Caco-2 (cell line): ENCODE results near the gene BGN. TPM values are rescaled to one million over a fixed set of nuclear protein-coding genes. Genes with fewer than 3 reads are reported as not detected.

Experiments
- BruUV-seq: library from RNA; stranded (reverse); fragments of 400-500 nt; replicated peaks from 2 replicates; lab custom pipeline; 2021; lab: Mats Ljungman, UMichigan
- CTCF ChIA-PET: fragments of 300-600 bp; sonication (Branson Sonifier 250); formaldehyde crosslinking; loops from one replicate; lab custom pipeline; 2022; ENCODE audit warnings: antibody characterized with exemption; lab: Charles Lee
- POLR2A ChIA-PET: fragments of 300-600 bp; sonication (Branson Sonifier 250); formaldehyde crosslinking; loops from one replicate; lab custom pipeline; 2022; ENCODE audit warnings: antibody characterized with exemption; lab: Charles Lee
- DNase-seq, 2 experiments: peaks; one replicate each; pipeline versions ENCODE4 v3.0.0 to v3.0.0-alpha.2; 2020 to 2022
- H3K27me3 ChIP-seq: replicated peaks from 2 replicates; pipeline ENCODE4 v1.6.0; 2011; ENCODE audit warnings: low read length; ENCODE audit not compliant: control insufficient read depth, insufficient read depth
- H3K36me3 ChIP-seq: 2 replicates; pipeline ENCODE4 v1.5.1; 2011; ENCODE audit warnings: low read length; ENCODE audit not compliant: control insufficient read depth, insufficient read depth
- H3K4me1 ChIP-seq: fragments of 250-450 bp; sonication (Bioruptor Pico); 2 replicates; pipeline ENCODE4 v1.5.1; 2020; ENCODE audit warnings: mild to moderate bottlenecking
- H3K4me3 ChIP-seq: 2 replicates; pipeline ENCODE4 v1.5.1; 2011; ENCODE audit warnings: low read depth, mild to moderate bottlenecking, control low read depth, low read length
- H3K9me3 ChIP-seq: fragments of 250-450 bp; sonication (Bioruptor Pico); 2 replicates; pipeline ENCODE4 v1.5.1; 2020; ENCODE audit warnings: mild to moderate bottlenecking, moderate library complexity
- H3K27ac Mint-ChIP-seq: one replicate; pipeline ENCODE4 v1.8.0; 2022; ENCODE audit warnings: mixed read lengths; ENCODE audit not compliant: unreplicated experiment
- H3K27me3 Mint-ChIP-seq: one replicate; pipeline ENCODE4 v1.8.0; 2022; ENCODE audit warnings: mixed read lengths; ENCODE audit not compliant: insufficient read depth, unreplicated experiment
- H3K36me3 Mint-ChIP-seq: one replicate; pipeline ENCODE4 v1.8.0; 2022; ENCODE audit warnings: mild to moderate bottlenecking, mixed read lengths; ENCODE audit not compliant: insufficient read depth, unreplicated experiment
- H3K4me1 Mint-ChIP-seq: one replicate; pipeline ENCODE4 v1.8.0; 2022; ENCODE audit warnings: low read depth, mixed read lengths; ENCODE audit not compliant: unreplicated experiment
- H3K4me3 Mint-ChIP-seq: one replicate; pipeline ENCODE4 v1.8.0; 2022; ENCODE audit warnings: mild to moderate bottlenecking, moderate library complexity, mixed read lengths; ENCODE audit not compliant: unreplicated experiment
- H3K9me3 Mint-ChIP-seq: one replicate; pipeline ENCODE4 v1.8.0; 2022; ENCODE audit warnings: mixed read lengths; ENCODE audit not compliant: unreplicated experiment
- CTCF ChIP-seq, 2 experiments: fragments of 200-600 bp in 1 of 2; IDR thresholded peaks; 1 replicate in 1 of 2; 2 replicates in 1 of 2; pipeline versions ENCODE4 v1.5.1 to v1.8.0; 2011 to 2022; ENCODE audit warnings: antibody characterized with exemption in 1 of 2, control low read depth in 1 of 2, inconsistent platforms in 1 of 2, low read depth in 1 of 2, low read length in 1 of 2, mild to moderate bottlenecking in 1 of 2, moderate library complexity in 1 of 2; ENCODE audit not compliant: insufficient read depth in 1 of 2, severe bottlenecking in 1 of 2, unreplicated experiment in 1 of 2
- intact Hi-C: fragments of 100-400 bp; cut with micrococcal nuclease; formaldehyde crosslinking; loops from one replicate; pipeline ENCODE4 v1.10.0; 2022; ENCODE audit not compliant: unreplicated experiment
- total RNA-seq: library from RNA; stranded (reverse); gene quantifications from 2 replicates; pipeline ENCODE4 v1.2.3, GENCODE V29; 2022

Gene BGN
- total RNA-seq, 1 experiment from 2014 or later = 9.9 TPM

- no TSS peak for BruUV-seq
- POLR2A ChIA-PET = no interaction called here
- CTCF ChIA-PET = interaction anchor here (0.6 to 1.8 kb wide), 8 partner anchors 10 to 169 kb away, joined by 3 to 6 read pairs (median 3); partner anchors contain the start of gene DUSP9
- H3K27me3 ChIP-seq = no peaks in the 10 kb centered on the region
- Mint-ChIP-seq H3K9me3 (no peaks in the 10 kb centered on the region), H3K4me3 (no peak overlapping the region), H3K36me3 (no peaks in the 10 kb centered on the region), H3K27ac (no peak overlapping the region), H3K27me3 (peaks cover 2% of the 10 kb centered on the region), H3K4me1 (no peaks in the 10 kb centered on the region)
- no peak overlapping the region for H3K4me3 ChIP-seq
- H3K4me1 ChIP-seq = no peaks in the 10 kb centered on the region
- no peaks in the 10 kb centered on the region for H3K9me3 ChIP-seq
- peak; percentile 68 to 72 for DNase-seq
- no peaks in the 10 kb centered on the region for H3K36me3 ChIP-seq
- intact Hi-C loops = loop anchor here (5.0 kb wide), 1 partner anchor 43 kb away; the partner anchor contains the start of gene CCNQ
- peak; percentile 65 to 78 for TF ChIP-seq CTCF (IDR thresholded peaks at IDR 0.05; ENCODE audit: insufficient read depth in 1 of 2, low read depth in 1 of 2, low read length in 1 of 2, severe bottlenecking in 1 of 2, unreplicated experiment in 1 of 2)
These were observed 59.9 kb downstream of the BGN start for GRCh38 chrX:153554519-153555167.

GRCh38 chrX:153556767-153557166 is 62.0 kb downstream of the BGN start:
- no peak for TF ChIP-seq CTCF (IDR thresholded peaks at IDR 0.05; ENCODE audit: insufficient read depth in 1 of 2, low read depth in 1 of 2, low read length in 1 of 2, severe bottlenecking in 1 of 2, unreplicated experiment in 1 of 2)
- CTCF ChIA-PET = interaction anchor here (0.8 kb wide), 1 partner anchor 18 kb away, joined by 3 read pairs; no protein-coding TSS in a partner anchor

GRCh38 chrX:153557618-153558355 is 63.0 kb downstream of the BGN start:
- Mint-ChIP-seq H3K27me3 (peaks cover 2% of the 10 kb centered on the region), H3K36me3 (no peaks in the 10 kb centered on the region), H3K9me3 (no peaks in the 10 kb centered on the region), H3K27ac (no peak overlapping the region), H3K4me1 (no peaks in the 10 kb centered on the region), H3K4me3 (no peak overlapping the region)
- H3K4me1 ChIP-seq = no peaks in the 10 kb centered on the region
- no peaks in the 10 kb centered on the region for H3K27me3 ChIP-seq
- H3K9me3 ChIP-seq = no peaks in the 10 kb centered on the region
- BruUV-seq = no TSS peak
- H3K4me3 ChIP-seq = no peak overlapping the region
- DNase-seq = no peak
- ChIA-PET CTCF (interaction anchor here (0.7 kb wide), 1 partner anchor 15 kb away, joined by 3 read pairs; no protein-coding TSS in a partner anchor), POLR2A (no interaction called here)
- no peak for TF ChIP-seq CTCF (IDR thresholded peaks at IDR 0.05; ENCODE audit: insufficient read depth in 1 of 2, low read depth in 1 of 2, low read length in 1 of 2, severe bottlenecking in 1 of 2, unreplicated experiment in 1 of 2)
- intact Hi-C loops = loop anchor here (1.0 to 5.0 kb wide), 2 partner anchors 40 to 111 kb away; partner anchors contain the start of gene CCNQ
- H3K36me3 ChIP-seq = no peaks in the 10 kb centered on the region

More at GRCh38 chrX:153556767-153557166, 62.0 kb downstream of the BGN start:
- POLR2A ChIA-PET = no interaction called here
- no peaks in the 10 kb centered on the region for H3K4me1 Mint-ChIP-seq
- Histone ChIP-seq H3K27me3 (no peaks in the 10 kb centered on the region), H3K36me3 (no peaks in the 10 kb centered on the region), H3K9me3 (no peaks in the 10 kb centered on the region), H3K4me3 (no peak overlapping the region), H3K4me1 (no peaks in the 10 kb centered on the region)
- no peaks in the 10 kb centered on the region for H3K36me3 Mint-ChIP-seq
- peaks cover 2% of the 10 kb centered on the region for H3K27me3 Mint-ChIP-seq
- no peak overlapping the region for H3K4me3 Mint-ChIP-seq
- H3K9me3 Mint-ChIP-seq = no peaks in the 10 kb centered on the region
- no TSS peak for BruUV-seq
- H3K27ac Mint-ChIP-seq = no peak overlapping the region
- no peak for DNase-seq
- intact Hi-C loops = loop anchor here (1.0 to 5.0 kb wide), 2 partner anchors 41 to 112 kb away; partner anchors contain the start of gene CCNQ
